GM18867 (cell line): ENCODE measurements around the gene KPRP.

Source experiments
- ATAC-seq: cut with Tn5 transposase; IDR thresholded peaks from one replicate; pipeline ENCODE4 v1.9.1; 2021; ENCODE audit warnings: mild to moderate bottlenecking, moderate library complexity; ENCODE audit not compliant: unreplicated experiment

Gene KPRP, protein sequence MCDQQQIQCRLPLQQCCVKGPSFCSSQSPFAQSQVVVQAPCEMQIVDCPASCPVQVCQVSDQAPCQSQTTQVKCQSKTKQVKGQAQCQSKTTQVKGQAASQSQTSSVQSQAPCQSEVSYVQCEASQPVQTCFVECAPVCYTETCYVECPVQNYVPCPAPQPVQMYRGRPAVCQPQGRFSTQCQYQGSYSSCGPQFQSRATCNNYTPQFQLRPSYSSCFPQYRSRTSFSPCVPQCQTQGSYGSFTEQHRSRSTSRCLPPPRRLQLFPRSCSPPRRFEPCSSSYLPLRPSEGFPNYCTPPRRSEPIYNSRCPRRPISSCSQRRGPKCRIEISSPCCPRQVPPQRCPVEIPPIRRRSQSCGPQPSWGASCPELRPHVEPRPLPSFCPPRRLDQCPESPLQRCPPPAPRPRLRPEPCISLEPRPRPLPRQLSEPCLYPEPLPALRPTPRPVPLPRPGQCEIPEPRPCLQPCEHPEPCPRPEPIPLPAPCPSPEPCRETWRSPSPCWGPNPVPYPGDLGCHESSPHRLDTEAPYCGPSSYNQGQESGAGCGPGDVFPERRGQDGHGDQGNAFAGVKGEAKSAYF

DNA sequence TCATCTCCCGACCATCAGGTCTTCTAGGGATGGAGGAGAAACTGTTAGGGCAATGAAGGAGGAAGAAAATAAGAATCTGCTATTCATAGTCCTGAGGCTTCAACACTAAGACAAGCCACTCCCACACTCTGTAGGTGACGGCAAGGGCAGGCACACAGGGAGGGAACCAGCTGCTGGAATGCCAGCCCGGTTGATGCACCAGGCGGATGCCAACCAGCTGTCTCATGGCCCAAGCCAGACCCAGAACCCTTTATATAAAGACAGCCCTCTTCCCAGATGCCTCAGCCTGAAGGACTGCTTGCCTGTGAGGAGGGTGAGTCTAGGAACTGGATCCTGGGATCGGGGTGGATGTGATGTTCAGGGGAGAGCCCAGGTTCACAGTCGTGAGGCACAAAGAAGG, at the start of gene KPRP:
KPRP (plus strand) TSS at position 279 of the 400 bp plus-strand sequence. CDS start 1,564 bp downstream, outside the sequence.
- ATAC-seq = no peak

DNA sequence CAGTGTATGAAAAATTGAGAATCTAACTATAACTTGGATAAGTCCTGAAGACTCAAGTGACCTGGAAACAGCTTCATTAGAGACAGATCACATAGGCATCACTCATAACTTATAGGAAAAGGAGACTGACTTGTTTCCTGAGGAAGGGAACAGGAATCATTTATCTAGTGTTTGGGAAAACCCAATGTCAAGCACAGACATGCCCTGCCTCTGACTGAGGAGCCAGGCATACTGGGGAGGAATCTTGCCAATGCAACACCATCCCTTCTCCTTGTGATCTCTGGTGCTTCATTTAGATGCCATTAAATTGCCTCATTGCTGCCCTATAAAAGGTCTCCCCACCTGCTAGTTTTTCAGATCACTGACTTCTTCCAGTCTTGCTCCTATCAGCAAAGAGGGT, 39.6 kb upstream of the KPRP start:
- no peak for ATAC-seq

DNA sequence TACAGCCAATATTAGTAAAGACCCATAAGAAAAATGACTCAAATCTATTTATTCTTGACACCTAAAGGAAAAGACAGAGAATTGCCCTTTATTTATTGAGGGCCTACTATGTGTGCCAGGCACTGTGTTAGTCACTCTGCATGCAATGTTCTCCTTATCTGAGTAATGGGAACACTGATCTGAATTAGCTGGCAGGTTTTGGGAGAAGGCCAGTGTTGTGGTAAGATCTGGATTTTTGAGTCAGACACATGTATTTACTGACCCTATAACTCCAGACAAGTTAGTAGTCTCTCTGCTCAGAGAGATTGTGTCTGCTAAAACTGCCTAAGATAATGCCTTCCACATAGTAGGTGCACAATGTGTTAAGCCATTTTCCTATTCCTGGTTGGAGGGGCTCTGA, 32.6 kb upstream of the KPRP start:
- ATAC-seq = no peak

DNA sequence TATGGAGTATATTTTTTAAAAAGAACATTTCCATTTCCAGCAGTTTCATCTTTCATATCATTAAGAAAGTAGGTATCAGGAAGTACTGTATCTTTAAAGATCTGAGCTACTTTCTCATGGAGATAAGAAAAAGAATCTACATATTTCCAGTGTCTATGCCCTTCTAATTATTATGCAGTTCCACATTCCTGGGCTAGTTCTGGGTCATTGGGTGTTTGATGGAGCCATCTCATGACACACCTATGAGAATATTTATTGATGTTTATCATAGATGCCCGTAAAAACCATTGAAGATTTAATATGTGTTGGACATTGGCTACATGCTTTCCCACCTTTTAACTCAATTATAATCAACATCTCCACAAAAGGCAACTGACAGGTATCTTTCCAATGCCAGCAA, 28.8 kb upstream of the KPRP start:
- no peak for ATAC-seq

DNA sequence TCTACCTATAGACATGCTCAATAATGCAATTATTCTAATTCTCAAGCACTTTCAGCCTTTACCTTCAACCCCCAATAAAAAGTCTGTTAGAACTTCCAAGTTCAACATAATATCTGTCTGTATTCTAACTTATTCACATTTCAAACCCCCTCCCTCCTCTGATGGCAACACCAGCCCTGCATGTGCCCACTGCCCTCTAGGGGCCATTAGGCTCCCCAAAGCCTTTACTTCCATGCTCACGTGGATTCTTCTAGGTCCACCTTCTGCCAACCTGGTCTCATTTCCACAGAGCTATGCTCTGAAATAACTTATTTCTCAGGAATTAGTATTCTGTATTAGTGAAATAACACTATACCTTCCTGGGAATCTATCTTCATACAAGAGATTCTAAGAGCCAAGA, 22.2 kb upstream of the KPRP start:
- no peak for ATAC-seq

DNA sequence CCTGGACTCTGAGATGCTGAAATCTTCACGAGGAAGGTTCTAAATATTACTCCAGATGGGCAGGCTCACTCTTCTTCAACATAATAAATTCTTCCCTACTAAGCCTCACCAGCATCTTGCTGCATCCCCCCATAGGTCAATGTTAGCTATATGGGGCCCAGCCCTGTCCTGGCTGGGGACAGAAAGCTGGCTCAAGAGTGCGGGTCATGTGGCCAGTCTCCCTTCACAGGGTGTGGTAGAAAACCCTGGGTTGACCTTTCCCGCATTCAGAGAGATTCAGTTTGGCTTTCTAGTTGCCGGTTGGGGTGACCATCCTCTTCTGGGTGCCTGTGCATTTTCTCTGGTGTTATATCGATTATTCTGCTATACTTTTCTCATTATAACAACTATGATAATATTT, 19.8 kb upstream of the KPRP start:
- ATAC-seq = no peak

DNA sequence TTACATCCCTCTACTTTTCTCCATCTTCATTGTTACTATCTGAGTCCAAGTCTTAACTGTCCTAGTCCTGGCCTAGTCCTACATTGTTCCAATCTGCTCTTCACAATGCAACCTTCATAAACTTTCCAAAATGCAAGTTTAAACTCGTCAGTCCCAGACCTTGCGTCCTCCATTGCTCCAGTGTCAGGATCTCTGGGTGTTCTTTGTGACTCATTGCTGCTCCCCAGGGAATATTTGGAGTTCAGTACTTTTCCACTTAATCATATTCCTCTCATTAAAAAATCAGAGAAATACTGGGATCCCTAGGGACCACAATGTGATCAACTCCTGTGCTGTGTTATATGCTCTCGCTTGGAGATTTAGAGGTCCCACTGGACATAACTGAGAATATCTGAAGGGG, 18.0 kb upstream of the KPRP start:
- no peak for ATAC-seq

DNA sequence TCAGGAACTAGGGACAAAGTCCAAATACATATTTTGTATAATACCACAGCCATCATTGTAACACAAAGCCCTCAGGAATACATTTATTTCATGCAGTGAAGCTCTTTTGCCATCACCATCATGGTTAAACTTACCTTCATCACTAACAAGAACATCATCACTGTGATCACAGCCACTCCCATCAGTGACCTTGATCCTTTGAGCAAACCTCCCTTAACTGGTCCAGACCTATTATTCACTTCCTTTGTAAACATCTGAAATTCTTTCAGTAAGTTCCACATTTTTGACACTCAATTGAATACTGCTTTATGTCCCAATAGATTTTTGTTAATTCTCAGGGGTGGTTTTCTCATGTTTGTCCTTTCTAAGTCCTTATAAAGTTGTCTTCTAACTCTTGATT, 16.2 kb upstream of the KPRP start:
- no peak for ATAC-seq

DNA sequence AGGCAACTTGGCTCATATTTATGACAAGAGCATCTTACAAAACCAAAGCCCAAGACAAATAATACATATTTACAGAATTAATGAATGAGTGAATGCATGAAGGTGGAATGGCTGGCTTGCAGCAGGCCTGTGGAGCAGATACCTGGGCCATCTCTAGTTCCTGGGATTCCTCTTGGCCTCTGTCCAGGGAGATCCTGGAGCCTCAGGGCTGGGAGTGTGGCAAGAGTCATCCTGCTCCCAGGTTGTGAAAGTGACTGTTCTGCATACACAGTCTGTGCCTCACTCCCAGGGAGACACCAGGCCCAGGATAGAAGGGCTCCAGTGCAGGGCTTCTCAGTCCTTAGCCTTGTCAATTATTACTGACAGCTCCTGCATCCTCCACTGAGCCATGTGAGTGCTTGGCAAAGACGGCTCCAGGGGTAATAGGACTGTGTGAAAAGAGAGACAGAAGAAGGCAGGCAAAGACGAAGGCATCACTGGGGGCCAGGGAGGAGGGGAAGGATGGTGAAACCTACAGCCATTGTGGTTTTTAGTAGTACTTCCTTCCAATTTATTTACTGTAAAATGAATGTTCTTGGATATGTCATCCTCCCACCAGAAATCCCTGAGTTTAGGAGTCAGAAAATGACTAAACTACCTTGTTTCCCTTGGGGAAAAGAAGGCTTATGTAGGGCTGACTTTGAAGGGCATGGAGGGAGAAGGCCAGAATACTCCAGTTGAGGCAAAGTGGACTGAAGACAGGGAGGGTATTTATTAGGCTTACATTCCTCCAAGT, 14.3 kb upstream of the KPRP start:
- ATAC-seq = no peak

DNA sequence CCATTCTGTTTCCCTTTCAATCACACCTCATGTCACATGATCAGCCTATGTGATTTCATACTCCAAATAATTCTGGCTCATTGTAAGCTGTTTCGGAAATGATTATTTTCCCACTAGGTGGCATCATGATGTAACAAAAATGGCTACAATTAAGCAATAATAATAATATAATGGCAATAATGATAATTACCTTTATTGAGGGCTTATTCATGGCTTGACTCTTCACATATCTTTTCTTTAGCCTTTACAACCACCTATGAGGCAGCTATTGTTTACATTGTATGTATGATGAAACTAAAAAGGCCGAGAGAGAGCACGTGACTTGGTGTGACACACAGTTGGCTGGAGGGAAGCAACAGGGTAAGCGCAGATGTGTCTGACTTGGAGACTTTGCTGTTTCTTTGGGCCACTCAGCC, 12.5 kb upstream of the KPRP start:
- ATAC-seq = no peak

DNA sequence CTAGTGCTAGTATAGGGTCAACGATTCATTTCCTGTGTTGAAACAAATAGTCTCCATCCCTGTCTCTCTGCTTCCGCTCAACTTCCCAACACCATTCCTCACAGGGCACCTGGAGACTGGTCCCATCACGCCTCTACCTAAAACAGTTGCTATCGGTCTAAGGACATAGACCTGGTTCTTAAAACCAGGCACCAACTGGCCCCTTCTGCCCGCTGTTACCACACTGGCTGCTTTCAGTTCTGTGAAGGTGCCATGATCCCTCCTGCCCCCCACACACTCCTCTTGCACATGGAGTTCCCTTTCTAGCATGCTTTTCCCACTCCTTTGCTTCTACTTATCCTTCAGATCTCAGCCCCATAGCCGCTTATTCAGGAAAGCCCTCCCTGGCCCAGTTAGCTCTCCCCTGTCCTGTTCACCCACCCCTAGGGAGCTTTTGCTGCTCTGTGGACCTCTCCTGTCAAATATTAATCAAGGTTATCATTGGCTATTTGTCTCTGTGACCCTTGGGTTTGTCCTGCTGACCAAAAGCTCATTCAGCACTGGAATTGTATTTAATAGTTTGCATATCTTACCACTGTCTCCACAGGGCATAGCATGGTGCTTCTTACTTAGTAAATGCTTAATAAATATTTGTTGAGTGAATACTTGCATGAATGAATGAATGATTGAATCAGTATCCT, 11.9 kb upstream of the KPRP start:
- no peak for ATAC-seq

DNA sequence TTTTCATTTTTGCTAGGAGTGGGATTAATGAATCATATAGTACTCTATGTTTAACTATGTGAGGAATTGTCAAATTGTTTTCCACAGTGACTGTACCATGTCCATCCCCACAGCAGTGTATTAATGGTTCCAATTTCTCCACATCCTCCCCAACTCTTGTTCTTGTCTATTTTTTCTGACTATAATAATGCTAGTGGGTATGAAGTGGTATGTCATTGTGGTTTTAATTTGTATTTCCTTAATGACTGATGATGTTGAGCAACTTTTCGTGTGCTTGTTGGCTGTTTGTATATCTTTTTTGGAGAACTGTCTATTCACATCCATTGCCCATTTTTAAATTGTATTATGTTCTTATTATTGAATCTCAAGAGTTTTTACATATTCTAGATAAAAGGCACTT, 10.0 kb upstream of the KPRP start:
- no peak for ATAC-seq

DNA sequence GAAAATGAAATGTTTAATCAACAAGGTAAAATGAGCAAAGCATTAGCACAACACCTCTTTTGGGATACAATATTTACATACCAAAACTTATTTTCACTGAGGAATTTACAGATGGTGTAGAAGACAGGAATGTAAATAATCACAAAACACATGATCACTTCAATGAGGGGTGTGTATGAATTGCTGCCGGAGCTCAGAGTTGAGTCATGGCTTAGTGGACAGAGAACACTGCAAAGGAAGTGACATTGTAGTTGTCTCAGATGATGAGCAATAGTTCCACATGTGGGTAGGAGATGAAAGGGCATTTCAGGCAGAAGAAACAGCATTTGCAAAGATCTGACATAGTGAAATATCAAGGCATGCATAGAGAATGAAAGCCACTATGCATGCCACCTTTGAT, 5.6 kb upstream of the KPRP start:
- ATAC-seq = no peak

DNA sequence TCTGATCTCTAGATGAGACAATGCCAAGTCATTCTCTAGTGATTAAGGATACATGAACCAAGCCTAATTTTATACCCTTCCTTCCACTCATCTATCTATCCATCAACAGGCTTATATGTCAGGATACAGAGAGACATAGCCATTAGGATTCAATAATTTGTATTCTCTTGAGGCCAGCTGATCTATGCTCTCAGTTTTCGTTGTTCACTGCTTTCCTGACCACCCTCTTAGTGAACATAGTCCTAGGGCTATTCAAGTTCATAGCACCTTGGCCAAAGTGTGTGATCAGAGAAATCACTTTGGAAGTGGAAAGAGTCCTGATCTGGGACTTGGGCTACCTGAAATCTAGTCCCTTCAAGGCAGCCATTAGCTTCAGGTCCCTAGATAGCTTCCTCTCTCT, 4.2 kb upstream of the KPRP start:
- ATAC-seq = no peak

DNA sequence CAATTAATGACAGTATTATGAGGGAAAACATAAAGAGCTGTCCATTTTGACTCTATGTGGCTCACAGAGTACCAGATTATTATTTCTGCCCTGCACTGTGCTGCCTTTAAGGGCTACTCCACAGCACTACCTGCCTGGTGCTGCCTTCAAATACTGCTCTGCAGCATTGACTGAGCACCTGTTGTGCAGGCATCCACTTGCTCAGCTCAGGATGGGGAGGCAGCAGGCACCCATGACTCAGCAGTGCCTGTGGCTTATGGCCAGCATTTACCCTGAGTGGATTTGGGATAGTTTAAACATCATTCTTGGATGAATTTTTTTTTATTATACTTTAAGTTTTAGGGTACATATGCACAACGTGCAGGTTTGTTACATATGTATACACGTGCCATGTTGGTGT, 953 bp upstream of the KPRP start:
- ATAC-seq = no peak

DNA sequence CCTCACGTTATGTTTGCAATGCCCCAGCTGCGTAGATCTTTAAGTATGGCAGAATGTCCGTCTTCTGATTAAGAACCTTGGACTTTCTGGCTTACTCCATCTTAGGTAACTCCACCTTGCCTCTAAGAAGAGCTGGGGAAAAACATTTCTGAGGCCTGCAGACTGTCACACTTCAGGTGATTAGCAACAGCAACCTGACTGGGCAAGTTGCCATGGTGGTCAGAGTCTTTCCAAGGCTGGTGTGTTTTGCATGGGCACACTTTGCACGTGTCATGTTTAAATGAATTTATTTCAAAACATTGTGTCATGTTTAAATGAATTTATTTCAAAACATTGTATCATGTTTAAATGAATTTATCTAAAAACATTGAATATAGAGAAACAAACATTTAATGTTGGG, 811 bp downstream of the KPRP start:
- no peak for ATAC-seq

DNA sequence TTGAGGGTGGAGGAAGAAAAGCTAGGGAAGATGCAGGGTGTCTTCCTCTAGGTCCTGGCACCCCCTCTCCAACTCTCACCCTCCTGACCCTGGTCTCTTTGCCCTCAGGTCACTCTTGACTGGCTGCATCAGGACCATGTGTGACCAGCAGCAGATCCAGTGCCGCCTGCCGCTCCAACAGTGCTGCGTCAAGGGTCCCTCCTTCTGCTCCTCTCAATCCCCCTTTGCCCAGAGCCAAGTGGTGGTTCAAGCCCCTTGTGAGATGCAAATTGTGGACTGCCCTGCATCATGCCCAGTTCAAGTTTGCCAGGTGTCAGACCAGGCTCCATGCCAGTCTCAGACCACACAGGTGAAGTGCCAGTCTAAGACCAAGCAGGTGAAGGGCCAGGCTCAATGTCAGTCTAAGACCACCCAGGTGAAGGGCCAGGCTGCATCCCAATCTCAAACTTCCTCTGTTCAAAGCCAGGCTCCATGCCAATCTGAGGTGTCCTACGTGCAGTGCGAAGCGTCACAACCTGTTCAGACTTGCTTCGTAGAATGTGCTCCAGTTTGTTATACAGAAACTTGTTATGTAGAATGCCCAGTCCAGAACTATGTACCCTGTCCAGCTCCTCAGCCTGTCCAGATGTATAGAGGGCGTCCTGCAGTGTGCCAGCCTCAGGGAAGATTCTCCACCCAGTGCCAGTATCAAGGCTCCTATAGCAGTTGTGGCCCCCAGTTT, 1.8 kb downstream of the KPRP start:
- ATAC-seq = no peak

DNA sequence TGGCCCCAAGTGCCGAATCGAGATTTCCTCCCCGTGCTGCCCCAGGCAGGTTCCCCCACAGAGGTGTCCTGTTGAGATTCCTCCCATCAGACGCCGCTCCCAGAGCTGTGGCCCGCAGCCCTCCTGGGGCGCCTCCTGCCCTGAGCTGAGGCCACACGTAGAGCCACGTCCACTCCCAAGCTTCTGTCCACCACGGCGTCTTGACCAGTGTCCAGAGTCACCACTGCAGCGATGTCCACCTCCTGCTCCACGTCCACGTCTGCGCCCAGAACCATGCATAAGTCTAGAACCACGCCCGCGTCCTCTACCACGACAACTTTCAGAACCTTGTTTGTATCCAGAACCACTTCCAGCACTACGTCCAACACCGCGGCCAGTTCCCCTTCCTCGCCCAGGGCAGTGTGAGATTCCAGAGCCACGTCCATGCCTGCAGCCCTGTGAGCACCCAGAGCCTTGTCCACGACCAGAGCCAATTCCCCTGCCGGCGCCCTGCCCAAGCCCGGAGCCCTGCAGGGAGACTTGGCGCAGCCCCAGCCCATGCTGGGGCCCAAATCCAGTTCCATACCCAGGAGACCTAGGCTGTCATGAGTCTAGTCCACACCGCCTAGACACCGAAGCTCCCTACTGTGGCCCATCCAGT, 2.8 kb downstream of the KPRP start:
- no peak for ATAC-seq

DNA sequence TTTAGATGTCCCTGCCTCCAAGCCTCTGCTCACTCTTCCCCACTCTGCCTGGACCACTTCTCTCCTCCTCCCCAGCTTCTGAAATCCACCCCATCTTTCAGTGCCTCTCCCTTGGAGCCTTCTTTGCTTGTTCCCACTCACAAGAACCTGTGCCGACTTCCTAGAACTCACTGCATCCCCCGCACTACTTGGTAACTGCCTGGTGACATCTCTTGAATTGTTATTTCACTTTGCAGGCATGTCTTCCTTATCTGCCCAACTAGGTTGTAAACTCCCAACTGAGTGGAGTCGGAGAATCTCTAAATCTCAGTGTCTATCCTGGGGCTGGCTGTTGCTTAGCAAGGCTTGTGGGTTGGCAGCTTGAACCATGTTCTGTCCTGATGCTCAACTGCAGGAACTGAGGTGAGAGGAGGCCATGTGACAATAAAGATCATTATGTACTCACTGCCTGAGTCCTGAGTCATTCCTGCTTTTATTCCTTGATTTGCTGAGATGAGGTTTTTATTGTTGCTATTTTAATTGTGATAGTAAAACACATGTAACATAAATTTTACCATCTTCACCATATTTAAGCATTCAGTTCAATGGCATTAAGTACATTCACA, 3.9 kb downstream of the KPRP start:
- ATAC-seq = no peak
